Astrocyte (in vitro differentiated cells and primary cell): ENCODE results near the gene HMG20B.
"Not testable (repeated sequence)": the region's sequence is repeated elsewhere in the genome, so short reads cannot be mapped to it uniquely, and the experiment has no call there.

Experiments used
- EZH2 ChIP-seq: IDR thresholded peaks from 2 replicates; pipeline ENCODE4 v1.6.1; 2012; ENCODE audit warnings: mild to moderate bottlenecking, low read length, inconsistent platforms; ENCODE audit not compliant: insufficient read depth
- TF ChIP-seq, protein P1 (sequence below): IDR thresholded peaks from 2 replicates; pipeline ENCODE4 v1.5.1; 2011; ENCODE audit warnings: low read depth, mild to moderate bottlenecking, inconsistent platforms, low read length, moderate library complexity; ENCODE audit not compliant: insufficient read depth

DNA sequence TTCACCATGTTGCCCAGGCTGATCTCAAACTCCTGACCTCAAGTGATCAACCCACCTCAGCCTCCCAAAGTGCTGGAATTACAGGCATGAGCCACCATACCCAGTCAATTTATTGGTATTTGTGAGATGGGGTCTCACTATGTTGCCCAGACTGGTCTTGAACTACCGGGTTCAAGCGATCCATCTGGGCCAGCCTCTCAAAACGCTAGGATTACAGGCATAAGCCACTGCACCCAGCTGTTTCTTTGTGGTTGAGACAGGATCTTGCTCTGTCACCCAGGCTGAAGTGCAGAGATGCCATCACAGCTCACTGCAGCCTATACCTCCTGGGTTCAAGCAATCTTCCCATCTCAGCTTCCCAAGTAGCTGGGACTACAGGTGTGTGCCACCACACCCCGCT is 9.0 kb downstream of the HMG20B start:
- TF ChIP-seq, protein P1, sequence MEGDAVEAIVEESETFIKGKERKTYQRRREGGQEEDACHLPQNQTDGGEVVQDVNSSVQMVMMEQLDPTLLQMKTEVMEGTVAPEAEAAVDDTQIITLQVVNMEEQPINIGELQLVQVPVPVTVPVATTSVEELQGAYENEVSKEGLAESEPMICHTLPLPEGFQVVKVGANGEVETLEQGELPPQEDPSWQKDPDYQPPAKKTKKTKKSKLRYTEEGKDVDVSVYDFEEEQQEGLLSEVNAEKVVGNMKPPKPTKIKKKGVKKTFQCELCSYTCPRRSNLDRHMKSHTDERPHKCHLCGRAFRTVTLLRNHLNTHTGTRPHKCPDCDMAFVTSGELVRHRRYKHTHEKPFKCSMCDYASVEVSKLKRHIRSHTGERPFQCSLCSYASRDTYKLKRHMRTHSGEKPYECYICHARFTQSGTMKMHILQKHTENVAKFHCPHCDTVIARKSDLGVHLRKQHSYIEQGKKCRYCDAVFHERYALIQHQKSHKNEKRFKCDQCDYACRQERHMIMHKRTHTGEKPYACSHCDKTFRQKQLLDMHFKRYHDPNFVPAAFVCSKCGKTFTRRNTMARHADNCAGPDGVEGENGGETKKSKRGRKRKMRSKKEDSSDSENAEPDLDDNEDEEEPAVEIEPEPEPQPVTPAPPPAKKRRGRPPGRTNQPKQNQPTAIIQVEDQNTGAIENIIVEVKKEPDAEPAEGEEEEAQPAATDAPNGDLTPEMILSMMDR, result not testable (repeated sequence)
- not testable (repeated sequence) for TF ChIP-seq EZH2
